Femur (tissue), 1 donor: Measurements from ENCODE around the gene COL6A1.

Experiments
- DNase-seq: peaks from one replicate; pipeline ENCODE4 v3.0.0-alpha.2; 2017

COL6A1 gene

GRCh38 chr21:45994759-45995685, 13.5 kb downstream of the COL6A1 start:
- peak; percentile 19 for DNase-seq

GRCh38 chr21:45995686-45996179, 14.2 kb downstream of the COL6A1 start:
- DNase-seq: peak; percentile 21

GRCh38 chr21:45996311-45997204, 15.0 kb downstream of the COL6A1 start:
- DNase-seq: peak; percentile 25

- peak; percentile 24 for DNase-seq
These were observed 15.6 kb downstream of the COL6A1 start for GRCh38 chr21:45997205-45997494.

GRCh38 chr21:45997495-45998275, 16.1 kb downstream of the COL6A1 start:
- DNase-seq: no peak

- peak; percentile 16 for DNase-seq
These were observed 16.7 kb downstream of the COL6A1 start for GRCh38 chr21:45998276-45998701.

- DNase-seq: peak; percentile 17
These were observed 17.5 kb downstream of the COL6A1 start for GRCh38 chr21:45998871-45999580.

GRCh38 chr21:45999581-46000181, 18.1 kb downstream of the COL6A1 start:
- DNase-seq: no peak

- peak; percentile 25 for DNase-seq
These were observed 18.7 kb downstream of the COL6A1 start for GRCh38 chr21:46000182-46000730.

- peak; percentile 34 for DNase-seq
These were observed 19.4 kb downstream of the COL6A1 start for GRCh38 chr21:46000731-46001641.

- DNase-seq: peak; percentile 31
These were observed 20.5 kb downstream of the COL6A1 start for GRCh38 chr21:46001821-46002681.

GRCh38 chr21:46002841-46003574, 21.4 kb downstream of the COL6A1 start:
- DNase-seq: peak; percentile 28

GRCh38 chr21:46003575-46004007, 22.0 kb downstream of the COL6A1 start:
- DNase-seq: peak; percentile 20

GRCh38 chr21:46004168-46004861, 22.7 kb downstream of the COL6A1 start:
- DNase-seq: peak; percentile 20

- DNase-seq: peak; percentile 21
These were observed 23.5 kb downstream of the COL6A1 start for GRCh38 chr21:46005081-46005480.

- peak; percentile 19 for DNase-seq
These were observed 23.9 kb downstream of the COL6A1 start for GRCh38 chr21:46005481-46005881.

GRCh38 chr21:46005894-46006546, 24.4 kb downstream of the COL6A1 start:
- DNase-seq: peak; percentile 33
